RWPE2 (cell line): ENCODE results near the gene ADCY2.

ENCODE experiments used
- ATAC-seq: fragments of 200-7000 bp; cut with Tn5 transposase; 3 replicates; pipeline ENCODE4 v1.9.1; 2021; ENCODE audit warnings: low read depth
- DNase-seq: peaks from one replicate; pipeline ENCODE4 v3.0.0-alpha.2; 2020; ENCODE audit warnings: low spot score
- H3K27ac ChIP-seq: fragments of 450-650 bp; 2 replicates; pipeline ENCODE4 v1.5.1; 2017; ENCODE audit warnings: mild to moderate bottlenecking; ENCODE audit not compliant: poor library complexity, severe bottlenecking
- H3K27me3 ChIP-seq: fragments of 250-450 bp; sonication (Bioruptor Pico); 2 replicates; pipeline ENCODE4 v1.5.1; 2021; ENCODE audit warnings: mild to moderate bottlenecking, moderate library complexity; ENCODE audit not compliant: insufficient read depth, poor library complexity, severe bottlenecking
- H3K36me3 ChIP-seq: fragments of 250-450 bp; sonication (Bioruptor Pico); 2 replicates; pipeline ENCODE4 v1.5.1; 2020; ENCODE audit warnings: low read depth, mild to moderate bottlenecking, moderate library complexity
- H3K4me1 ChIP-seq: fragments of 250-450 bp; sonication (Bioruptor Pico); 2 replicates; pipeline ENCODE4 v1.5.1; 2021; ENCODE audit warnings: mild to moderate bottlenecking, moderate library complexity; ENCODE audit not compliant: insufficient read depth, poor library complexity, severe bottlenecking
- H3K4me3 ChIP-seq: fragments of 250-450 bp; sonication (Bioruptor Pico); 2 replicates; pipeline ENCODE4 v1.5.1; 2021; ENCODE audit warnings: mild to moderate bottlenecking, moderate library complexity; ENCODE audit not compliant: severe bottlenecking
- H3K9me3 ChIP-seq: fragments of 250-450 bp; sonication (Bioruptor Pico); 2 replicates; pipeline ENCODE4 v1.5.1; 2021; ENCODE audit warnings: mild to moderate bottlenecking, moderate library complexity; ENCODE audit not compliant: severe bottlenecking
- TF ChIP-seq, protein P1 (sequence below): fragments of 450-650 bp; IDR thresholded peaks from one replicate; pipeline ENCODE4 v1.5.1; 2017; ENCODE audit warnings: mild to moderate bottlenecking, moderate library complexity; ENCODE audit not compliant: poor library complexity, severe bottlenecking

Gene ADCY2

DNA sequence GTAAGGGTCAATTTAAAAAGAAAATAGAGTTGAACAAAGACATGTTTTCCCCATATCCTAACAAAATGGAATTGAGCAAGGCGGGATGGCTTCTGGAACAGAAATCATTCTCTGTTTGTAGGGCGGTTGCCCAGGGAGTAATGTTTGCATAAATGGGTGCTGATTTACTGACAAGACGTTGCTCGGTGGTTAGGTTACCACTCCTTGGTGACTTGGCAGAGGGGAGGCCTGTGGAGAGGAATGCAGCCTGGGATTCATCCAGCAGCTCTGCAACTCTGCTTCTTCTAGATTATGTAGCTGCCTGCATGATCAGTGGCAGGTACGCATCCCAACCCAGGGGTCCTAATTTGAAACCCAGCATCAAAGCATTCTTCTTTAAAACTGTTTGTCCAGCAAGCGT is 254.8 kb downstream of the ADCY2 start:
- ATAC-seq (no peak), DNase-seq (no peak)
- Histone ChIP-seq H3K27ac (no peak overlapping the region), H3K4me1 (no peaks in the 10 kb centered on the region), H3K9me3 (no peaks in the 10 kb centered on the region), H3K36me3 (no peaks in the 10 kb centered on the region), H3K27me3 (peaks cover 4% of the 10 kb centered on the region), H3K4me3 (no peak overlapping the region)
- TF ChIP-seq, protein P1, sequence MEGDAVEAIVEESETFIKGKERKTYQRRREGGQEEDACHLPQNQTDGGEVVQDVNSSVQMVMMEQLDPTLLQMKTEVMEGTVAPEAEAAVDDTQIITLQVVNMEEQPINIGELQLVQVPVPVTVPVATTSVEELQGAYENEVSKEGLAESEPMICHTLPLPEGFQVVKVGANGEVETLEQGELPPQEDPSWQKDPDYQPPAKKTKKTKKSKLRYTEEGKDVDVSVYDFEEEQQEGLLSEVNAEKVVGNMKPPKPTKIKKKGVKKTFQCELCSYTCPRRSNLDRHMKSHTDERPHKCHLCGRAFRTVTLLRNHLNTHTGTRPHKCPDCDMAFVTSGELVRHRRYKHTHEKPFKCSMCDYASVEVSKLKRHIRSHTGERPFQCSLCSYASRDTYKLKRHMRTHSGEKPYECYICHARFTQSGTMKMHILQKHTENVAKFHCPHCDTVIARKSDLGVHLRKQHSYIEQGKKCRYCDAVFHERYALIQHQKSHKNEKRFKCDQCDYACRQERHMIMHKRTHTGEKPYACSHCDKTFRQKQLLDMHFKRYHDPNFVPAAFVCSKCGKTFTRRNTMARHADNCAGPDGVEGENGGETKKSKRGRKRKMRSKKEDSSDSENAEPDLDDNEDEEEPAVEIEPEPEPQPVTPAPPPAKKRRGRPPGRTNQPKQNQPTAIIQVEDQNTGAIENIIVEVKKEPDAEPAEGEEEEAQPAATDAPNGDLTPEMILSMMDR, result no peak

DNA sequence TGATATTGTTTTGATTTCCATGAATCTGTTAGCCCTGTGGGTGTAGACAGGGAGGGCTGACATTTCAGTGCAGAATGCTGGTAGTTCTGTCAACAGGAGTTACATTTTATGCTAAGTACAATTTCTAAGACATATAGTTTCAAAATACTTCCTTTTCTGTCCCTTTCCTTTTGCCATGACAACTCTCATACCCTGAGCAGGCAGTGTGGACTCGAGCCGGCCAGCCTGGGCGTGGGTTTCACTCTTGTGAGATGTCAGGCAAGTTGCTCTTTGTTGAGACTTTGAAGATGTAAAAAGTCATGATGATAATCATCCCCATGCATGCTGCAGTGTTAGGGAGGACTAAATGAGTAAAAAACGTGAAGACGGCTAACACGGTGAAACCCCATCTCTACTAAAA is 257.1 kb downstream of the ADCY2 start:
- no peak for ATAC-seq
- Histone ChIP-seq H3K27me3 (peaks cover 4% of the 10 kb centered on the region), H3K9me3 (no peaks in the 10 kb centered on the region), H3K4me3 (no peak overlapping the region), H3K27ac (no peak overlapping the region), H3K4me1 (no peaks in the 10 kb centered on the region), H3K36me3 (no peaks in the 10 kb centered on the region)
- TF ChIP-seq, protein P1, result no peak
- DNase-seq, result no peak

DNA sequence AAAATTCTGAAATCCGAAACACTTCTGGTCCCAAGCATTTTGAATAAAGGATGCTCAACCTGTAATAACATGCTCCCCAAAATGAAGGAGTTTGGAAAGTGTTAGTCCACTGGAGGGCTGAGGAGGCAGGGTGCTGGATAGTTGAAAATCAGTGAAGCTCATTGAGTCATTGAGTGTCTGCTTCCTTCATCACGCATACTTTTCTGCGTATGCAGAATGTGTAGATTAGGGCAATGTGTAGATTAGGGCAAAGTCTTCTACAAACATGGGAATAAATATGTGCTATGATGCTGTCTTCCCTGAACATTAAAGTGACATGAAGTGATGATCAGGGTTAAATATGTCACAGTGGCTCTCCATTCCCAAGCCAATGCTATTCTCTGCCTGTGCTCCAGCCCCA is 261.2 kb downstream of the ADCY2 start:
- Histone ChIP-seq H3K36me3 (no peaks in the 10 kb centered on the region), H3K4me3 (no peak overlapping the region), H3K27ac (no peak overlapping the region), H3K4me1 (no peaks in the 10 kb centered on the region), H3K27me3 (no peaks in the 10 kb centered on the region), H3K9me3 (no peaks in the 10 kb centered on the region)
- DNase-seq (no peak), ATAC-seq (no peak)
- TF ChIP-seq, protein P1, result no peak

DNA sequence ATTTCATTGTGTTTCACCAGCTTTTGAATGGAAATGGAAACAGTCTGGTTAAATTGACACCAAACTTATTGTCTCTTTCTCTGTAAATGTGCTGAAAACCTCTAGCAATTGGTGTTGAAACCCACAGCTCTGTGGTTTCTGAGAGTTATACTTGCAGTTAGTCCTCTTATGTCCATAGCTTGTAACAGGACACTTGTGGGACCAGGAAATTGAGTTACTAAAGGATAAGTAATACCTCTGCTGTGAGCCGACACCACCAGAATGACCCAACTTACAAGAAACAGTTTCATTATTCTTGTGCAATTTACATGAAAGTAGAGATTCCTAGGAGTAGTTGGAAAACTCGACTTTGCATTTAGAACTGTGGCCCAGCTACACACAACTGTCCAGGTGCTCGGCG is 263.5 kb downstream of the ADCY2 start:
- H3K27ac ChIP-seq, result no peak overlapping the region
- H3K4me1 ChIP-seq, result no peaks in the 10 kb centered on the region
- no peaks in the 10 kb centered on the region for H3K27me3 ChIP-seq
- TF ChIP-seq, protein P1, result no peak
- no peaks in the 10 kb centered on the region for H3K9me3 ChIP-seq
- ATAC-seq, result no peak
- H3K36me3 ChIP-seq, result no peaks in the 10 kb centered on the region
- H3K4me3 ChIP-seq, result no peak overlapping the region
- no peak for DNase-seq

DNA sequence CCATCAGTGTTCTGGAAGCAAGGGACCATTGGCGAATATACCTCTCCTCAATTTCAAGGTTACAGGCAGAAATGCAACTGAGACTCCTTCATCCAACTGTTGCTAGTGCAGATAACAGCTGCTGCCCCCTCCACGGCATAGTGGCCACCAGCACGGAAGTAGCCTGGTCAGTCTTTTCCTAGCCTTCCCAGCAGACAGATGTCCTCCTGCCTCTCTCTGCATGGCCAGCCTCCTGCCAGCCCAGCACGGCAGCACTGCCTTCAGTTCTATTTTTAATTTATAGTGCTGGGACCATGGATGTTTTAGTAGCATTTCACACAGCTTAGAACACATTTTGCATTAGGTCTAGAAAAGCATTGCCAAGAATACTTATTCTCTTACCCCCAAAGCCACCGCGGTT is 266.4 kb downstream of the ADCY2 start:
- no peaks in the 10 kb centered on the region for H3K27me3 ChIP-seq
- H3K36me3 ChIP-seq, result no peaks in the 10 kb centered on the region
- no peak for ATAC-seq
- peaks cover 2% of the 10 kb centered on the region for H3K9me3 ChIP-seq
- TF ChIP-seq, protein P1, result no peak
- H3K4me3 ChIP-seq, result no peak overlapping the region
- no peak for DNase-seq
- H3K4me1 ChIP-seq, result no peaks in the 10 kb centered on the region
- no peak overlapping the region for H3K27ac ChIP-seq
